ENCODE measurements around the gene EIF2B4. TPM values are rescaled to one million over a fixed set of nuclear protein-coding genes. Genes with fewer than 3 reads are reported as not detected.
"Not testable (repeated sequence)": the region's sequence is repeated elsewhere in the genome, so short reads cannot be mapped to it uniquely, and the experiment has no call there.

EIF2B4 gene
- total and polyA plus RNA-seq, 4 donors = 19.6 to 55.4 (median 37.3) TPM

DNA sequence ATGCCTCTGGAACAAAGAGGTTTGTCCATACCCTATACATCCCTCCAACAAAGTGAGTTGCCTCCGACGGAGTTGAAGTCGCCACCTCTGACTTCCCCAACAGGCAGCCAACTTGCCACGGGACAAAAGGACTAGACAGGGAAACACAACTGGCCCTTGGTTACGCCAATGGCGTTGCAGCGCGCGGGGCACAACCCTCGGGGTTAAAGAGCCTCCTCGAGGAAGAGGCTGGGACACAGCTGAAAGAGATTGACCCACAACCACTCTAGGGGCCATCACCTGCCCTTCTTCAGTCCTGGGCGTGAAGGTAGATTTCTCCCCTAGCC is 14.1 kb downstream of the EIF2B4 start:
- WGBS, 2 donors = 0 to 1% methylated on average over 12 of the region's 12 CpGs

DNA sequence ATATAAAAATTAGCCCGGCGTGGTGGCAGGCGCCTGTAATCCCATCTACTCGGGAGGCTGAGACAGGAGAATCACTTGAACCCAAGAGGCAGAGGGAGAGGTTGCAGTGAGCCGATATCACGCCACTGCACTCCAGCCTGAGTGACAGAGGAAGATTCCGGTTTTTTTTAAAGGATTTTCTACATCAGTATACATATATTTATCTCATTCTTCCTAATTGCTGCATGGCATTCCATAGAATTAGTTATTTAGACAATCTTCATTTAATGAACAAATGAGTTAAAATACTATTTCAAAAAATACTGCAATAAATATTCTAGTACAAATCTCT is 15.6 kb downstream of the EIF2B4 start:
- DNase-seq (no peak), ATAC-seq (ENCODE audit: insufficient read depth, low FRiP score) (no peak)
- Histone ChIP-seq H3K27ac (ENCODE audit: low read depth in 1 of 2, low read length in 1 of 2) (no peak overlapping the region), H3K36me3 (ENCODE audit: control insufficient read depth in 4 of 4, insufficient read depth in 4 of 4, low read length in 4 of 4) (peaks cover 0 to 5% (median 2%) of the 10 kb centered on the region in 4 donors), H3K4me1 (ENCODE audit: control insufficient read depth in 5 of 5, insufficient read depth in 5 of 5, low read length in 5 of 5) (peaks cover 0 to 16% (median 4%) of the 10 kb centered on the region in 5 donors), H3K9me3 (ENCODE audit: control insufficient read depth in 4 of 4, insufficient read depth in 3 of 4, low read length in 3 of 4) (no peaks in the 10 kb centered on the region), H3K27me3 (ENCODE audit: control insufficient read depth in 3 of 3, insufficient read depth in 3 of 3, low read length in 2 of 3) (no peaks in the 10 kb centered on the region), H3K9ac (ENCODE audit: insufficient read depth in 1 of 2, low read length in 2 of 2) (no peak overlapping the region), H3K4me3 (no peak overlapping the region)
- TF ChIP-seq, protein P1, sequence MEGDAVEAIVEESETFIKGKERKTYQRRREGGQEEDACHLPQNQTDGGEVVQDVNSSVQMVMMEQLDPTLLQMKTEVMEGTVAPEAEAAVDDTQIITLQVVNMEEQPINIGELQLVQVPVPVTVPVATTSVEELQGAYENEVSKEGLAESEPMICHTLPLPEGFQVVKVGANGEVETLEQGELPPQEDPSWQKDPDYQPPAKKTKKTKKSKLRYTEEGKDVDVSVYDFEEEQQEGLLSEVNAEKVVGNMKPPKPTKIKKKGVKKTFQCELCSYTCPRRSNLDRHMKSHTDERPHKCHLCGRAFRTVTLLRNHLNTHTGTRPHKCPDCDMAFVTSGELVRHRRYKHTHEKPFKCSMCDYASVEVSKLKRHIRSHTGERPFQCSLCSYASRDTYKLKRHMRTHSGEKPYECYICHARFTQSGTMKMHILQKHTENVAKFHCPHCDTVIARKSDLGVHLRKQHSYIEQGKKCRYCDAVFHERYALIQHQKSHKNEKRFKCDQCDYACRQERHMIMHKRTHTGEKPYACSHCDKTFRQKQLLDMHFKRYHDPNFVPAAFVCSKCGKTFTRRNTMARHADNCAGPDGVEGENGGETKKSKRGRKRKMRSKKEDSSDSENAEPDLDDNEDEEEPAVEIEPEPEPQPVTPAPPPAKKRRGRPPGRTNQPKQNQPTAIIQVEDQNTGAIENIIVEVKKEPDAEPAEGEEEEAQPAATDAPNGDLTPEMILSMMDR (IDR thresholded peaks at IDR 0.05; ENCODE audit: control extremely low read depth, extremely low read depth) = no peak
- WGBS, 2 donors = 95 to 97% methylated on average over 7 of the region's 7 CpGs

More for the DNA sequence above, 14.1 kb downstream of the EIF2B4 start:
- Histone ChIP-seq H3K4me1 (ENCODE audit: control insufficient read depth in 5 of 5, insufficient read depth in 5 of 5, low read length in 5 of 5) (peaks cover 0 to 16% (median 4%) of the 10 kb centered on the region in 5 donors), H3K27me3 (ENCODE audit: control insufficient read depth in 3 of 3, insufficient read depth in 3 of 3, low read length in 2 of 3) (no peaks in the 10 kb centered on the region), H3K9ac (ENCODE audit: insufficient read depth in 1 of 2, low read length in 2 of 2) (peak overlapping the region; percentile 74 to 82), H3K27ac (ENCODE audit: low read depth in 1 of 2, low read length in 1 of 2) (peak overlapping the region; percentile 90 to 99), H3K9me3 (ENCODE audit: control insufficient read depth in 4 of 4, insufficient read depth in 3 of 4, low read length in 3 of 4) (no peaks in the 10 kb centered on the region), H3K36me3 (ENCODE audit: control insufficient read depth in 4 of 4, insufficient read depth in 4 of 4, low read length in 4 of 4) (peaks cover 0 to 5% (median 2%) of the 10 kb centered on the region in 4 donors), H3K4me3 (peak overlapping the region; percentile 81)
- DNase-seq = peak in 1 of 3 donors; percentile 31
- TF ChIP-seq, protein P1 (IDR thresholded peaks at IDR 0.05; ENCODE audit: control extremely low read depth, extremely low read depth) = no peak
- ATAC-seq (ENCODE audit: insufficient read depth, low FRiP score) = peak; percentile 36

DNA sequence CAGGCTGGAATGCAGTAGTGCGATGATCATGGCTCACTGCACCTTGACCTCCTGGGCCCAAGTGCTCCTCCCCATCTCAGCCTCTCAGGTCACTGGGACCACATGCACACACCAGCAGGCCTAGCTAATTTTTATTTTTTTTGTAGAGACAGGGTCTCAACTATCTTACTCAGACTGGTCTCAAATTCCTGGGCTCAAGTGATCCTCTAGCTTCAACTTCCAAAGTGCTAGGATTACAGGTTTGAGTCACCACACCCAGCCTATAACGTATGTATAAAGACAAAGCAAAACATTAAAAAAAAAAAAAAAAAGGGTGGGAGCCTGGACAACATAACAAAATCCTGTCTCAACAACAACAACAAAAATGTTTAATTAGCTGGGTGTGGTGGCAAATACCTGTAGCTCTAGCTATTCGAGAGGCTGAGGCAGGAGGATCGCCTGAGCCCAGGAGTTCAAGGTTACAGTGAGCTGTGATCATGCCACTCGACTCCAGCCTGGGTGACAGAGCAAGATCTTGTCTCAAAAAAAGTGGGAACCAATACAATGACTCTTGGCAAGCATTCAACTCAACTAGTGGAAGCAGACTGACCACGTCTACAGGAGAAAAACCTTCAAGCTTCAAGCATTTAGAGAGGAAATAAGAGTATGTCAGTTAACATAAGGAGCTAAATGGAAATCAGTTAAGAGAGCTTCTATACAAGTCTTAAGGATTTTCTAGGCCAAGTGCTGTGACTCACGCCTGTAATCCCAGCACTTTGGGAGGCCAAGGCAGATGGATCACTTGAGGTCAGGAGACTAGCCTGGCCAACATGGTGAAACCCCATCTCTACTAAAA is 16.2 kb downstream of the EIF2B4 start:
- 71 to 72% methylated on average over 7 of the region's 7 CpGs for WGBS, 2 donors

DNA sequence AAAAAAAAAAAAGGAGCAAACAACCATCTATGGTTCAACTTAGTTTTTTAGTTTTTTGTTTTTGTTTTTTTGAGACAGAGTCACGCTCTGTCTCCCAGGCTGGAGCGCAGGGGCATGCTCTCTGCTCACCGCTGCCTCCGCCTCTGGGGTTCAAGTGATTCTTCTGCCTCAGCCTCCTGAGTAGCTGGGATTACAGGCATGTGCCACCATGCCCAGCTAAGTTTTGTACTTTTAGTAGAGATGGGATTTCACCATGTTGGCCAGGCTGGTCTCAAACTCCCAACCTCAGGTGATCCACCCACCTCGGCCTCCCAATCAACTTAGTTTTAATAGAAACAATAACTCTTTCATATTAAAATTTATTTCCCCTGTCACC is 16.8 kb downstream of the EIF2B4 start:
- not testable (repeated sequence) for H3K27ac ChIP-seq (ENCODE audit: low read depth in 1 of 2, low read length in 1 of 2); DNase-seq; ATAC-seq (ENCODE audit: insufficient read depth, low FRiP score); H3K4me3 ChIP-seq; H3K9ac ChIP-seq (ENCODE audit: insufficient read depth in 1 of 2, low read length in 2 of 2); H3K36me3 ChIP-seq (ENCODE audit: control insufficient read depth in 4 of 4, insufficient read depth in 4 of 4, low read length in 4 of 4); H3K27me3 ChIP-seq (ENCODE audit: control insufficient read depth in 3 of 3, insufficient read depth in 3 of 3, low read length in 2 of 3); H3K9me3 ChIP-seq (ENCODE audit: control insufficient read depth in 4 of 4, insufficient read depth in 3 of 4, low read length in 3 of 4)
- peaks cover 0 to 16% (median 4%) of the 10 kb centered on the region in 5 donors for H3K4me1 ChIP-seq (ENCODE audit: control insufficient read depth in 5 of 5, insufficient read depth in 5 of 5, low read length in 5 of 5)
- 94 to 96% methylated on average over 5 of the region's 5 CpGs for WGBS, 2 donors

More for the DNA sequence above, 16.2 kb downstream of the EIF2B4 start:
- DNase-seq (no peak), ATAC-seq (ENCODE audit: insufficient read depth, low FRiP score) (no peak)
- H3K4me3 ChIP-seq = no peak overlapping the region
- no peak overlapping the region for H3K9ac ChIP-seq (ENCODE audit: insufficient read depth in 1 of 2, low read length in 2 of 2)
- H3K9me3 ChIP-seq (ENCODE audit: control insufficient read depth in 4 of 4, insufficient read depth in 3 of 4, low read length in 3 of 4) = no peaks in the 10 kb centered on the region
- no peak overlapping the region for H3K27ac ChIP-seq (ENCODE audit: low read depth in 1 of 2, low read length in 1 of 2)
- H3K4me1 ChIP-seq (ENCODE audit: control insufficient read depth in 5 of 5, insufficient read depth in 5 of 5, low read length in 5 of 5) = peaks cover 0 to 16% (median 4%) of the 10 kb centered on the region in 5 donors
- peaks cover 0 to 5% (median 2%) of the 10 kb centered on the region in 4 donors for H3K36me3 ChIP-seq (ENCODE audit: control insufficient read depth in 4 of 4, insufficient read depth in 4 of 4, low read length in 4 of 4)
- TF ChIP-seq, protein P1 (IDR thresholded peaks at IDR 0.05; ENCODE audit: control extremely low read depth, extremely low read depth) = no peak
- H3K27me3 ChIP-seq (ENCODE audit: control insufficient read depth in 3 of 3, insufficient read depth in 3 of 3, low read length in 2 of 3) = no peaks in the 10 kb centered on the region
